Omental fat pad (tissue), 4 donors: ENCODE data around the gene AMTN. TPM values are rescaled to one million over a fixed set of nuclear protein-coding genes. Genes with fewer than 3 reads are reported as not detected.
A peak's percentile ranks its signal among the peaks of the same experiment; 100 is the strongest.

Experiments used
- ATAC-seq: fragments of 150-250 bp; one replicate; pipeline ENCODE4 v1.9.1; 2016; ENCODE audit warnings: mild to moderate bottlenecking, moderate library complexity; ENCODE audit not compliant: low FRiP score
- DNase-seq: peaks from one replicate; pipeline ENCODE4 v3.0.0-alpha.2; 2019; ENCODE audit warnings: low spot score
- CTCF ChIP-seq, 3 donors: fragments of 450-650 bp; IDR thresholded peaks; one replicate each; pipeline ENCODE4 v1.5.1; 2016 to 2017; ENCODE audit warnings: antibody characterized with exemption in 3 of 3, mild to moderate bottlenecking in 3 of 3, moderate library complexity in 2 of 3
- total RNA-seq, 4 donors: library from RNA; depleted of rRNA; stranded (reverse); fragments of >200 nt; gene quantifications; one replicate each; pipeline ENCODE4 v1.1.0, GENCODE V29; 2016

Gene AMTN
- total RNA-seq, 4 donors from 2014 or later = not detected

- ATAC-seq (peak; percentile 75), DNase-seq (no peak)
- TF ChIP-seq CTCF (IDR thresholded peaks at IDR 0.05) = peak in 1 of 3 donors; percentile 84
Observed at GRCh38 chr4:70505151-70505748, 13.1 kb upstream of the AMTN start.

DNA sequence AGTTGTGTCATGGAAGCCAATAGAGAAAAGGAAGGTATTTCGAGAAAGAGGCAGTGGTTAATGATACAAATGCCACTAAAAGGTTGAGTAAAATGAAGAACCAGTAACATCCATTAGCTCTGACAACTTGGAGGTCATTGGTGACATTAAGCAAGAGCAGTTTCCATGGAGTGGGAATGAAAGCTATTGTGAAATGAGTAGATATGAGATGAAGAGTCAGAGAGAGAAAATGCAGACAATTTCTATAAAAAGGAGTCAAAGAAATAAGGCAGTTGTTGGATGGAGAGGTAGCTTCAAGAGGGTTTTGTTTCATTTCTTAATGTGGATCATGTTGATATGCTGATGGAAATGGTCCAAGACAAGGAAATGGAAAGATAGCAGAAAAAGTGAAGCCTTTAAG lies 9.6 kb upstream of the AMTN start:
- ATAC-seq (peak; percentile 44), DNase-seq (no peak)
- no peak for TF ChIP-seq CTCF (IDR thresholded peaks at IDR 0.05)

GRCh38 chr4:70511365-70511764 lies 7.0 kb upstream of the AMTN start:
- no peak for ATAC-seq
- TF ChIP-seq CTCF (IDR thresholded peaks at IDR 0.05) = no peak
- DNase-seq = no peak

DNA sequence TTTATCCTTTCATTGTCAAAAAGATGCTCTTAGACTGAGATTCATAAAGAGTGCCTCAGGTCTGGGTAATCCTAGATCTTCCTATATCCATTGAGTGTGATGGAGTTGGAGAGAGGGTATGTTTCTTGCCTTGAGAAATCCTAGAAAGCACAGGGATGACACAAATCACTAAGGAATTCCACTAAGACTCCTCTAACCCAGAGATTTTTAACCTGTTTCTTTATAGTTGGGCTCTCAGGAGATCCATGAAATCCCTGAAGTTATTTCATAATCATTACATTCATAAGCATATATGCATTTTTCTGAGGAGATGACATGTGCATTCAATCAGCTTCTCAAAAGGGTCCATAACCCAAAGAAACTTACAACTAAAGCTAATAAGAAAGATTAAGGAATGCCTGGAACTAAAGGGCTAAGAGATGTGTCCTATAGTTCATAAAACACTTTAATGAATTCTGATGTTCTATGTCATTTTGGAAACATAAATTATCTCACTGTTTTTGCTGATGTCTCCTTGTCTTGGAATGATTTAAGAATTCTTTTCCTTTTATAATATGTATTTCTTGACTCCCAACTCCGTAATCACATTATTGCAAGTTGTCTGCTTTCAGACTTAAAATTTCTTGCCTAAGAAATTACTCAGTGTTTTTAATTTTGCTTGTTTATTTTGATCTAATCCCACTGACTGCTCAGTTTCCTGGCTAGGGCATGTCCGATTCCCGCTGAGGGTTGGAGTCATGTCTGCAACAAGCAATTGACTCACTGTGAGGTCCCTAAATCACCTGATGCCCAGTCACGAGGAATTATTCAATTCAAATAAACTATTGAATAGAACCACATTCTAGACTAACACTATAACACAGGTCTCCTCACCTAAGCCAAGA lies 2.8 kb upstream of the AMTN start:
- no peak for TF ChIP-seq CTCF (IDR thresholded peaks at IDR 0.05)
- no peak for ATAC-seq

GRCh38 chr4:70518716-70519115 lies 347 bp downstream of the AMTN start:
- ATAC-seq (no peak), DNase-seq (no peak)
- no peak for TF ChIP-seq CTCF (IDR thresholded peaks at IDR 0.05)

More for the DNA sequence above, 2.8 kb upstream of the AMTN start:
- DNase-seq = no peak

DNA sequence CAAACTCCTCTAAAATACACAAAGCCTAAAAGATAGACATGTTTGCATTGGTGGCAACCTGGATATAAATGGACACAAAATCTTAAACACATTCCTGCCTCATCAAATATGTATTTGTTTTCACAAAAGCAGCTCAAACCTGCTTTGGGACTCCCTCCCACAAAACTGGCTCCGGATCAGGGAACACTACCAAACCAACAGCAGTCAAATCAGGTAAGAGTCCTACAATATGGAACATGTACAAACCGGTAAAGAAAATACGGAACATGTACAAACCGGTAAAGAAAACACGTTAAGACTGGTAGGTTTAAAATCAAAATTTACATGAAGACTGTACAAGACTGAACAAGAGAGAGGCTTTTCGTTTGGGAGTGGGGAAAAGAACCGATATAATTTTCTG lies 4.3 kb downstream of the AMTN start:
- no peak for TF ChIP-seq CTCF (IDR thresholded peaks at IDR 0.05)
- no peak for ATAC-seq
- no peak for DNase-seq

- no peak for TF ChIP-seq CTCF (IDR thresholded peaks at IDR 0.05)
- DNase-seq = no peak
- ATAC-seq = no peak
Observed at GRCh38 chr4:70530997-70531396, 12.6 kb downstream of the AMTN start.
